NCI-H1436 treated with DMSO at 0.1 percent for 48 hours (cell line): ENCODE measurements around the gene DCDC2.
"Not testable (repeated sequence)": the region's sequence is repeated elsewhere in the genome, so short reads cannot be mapped to it uniquely, and the experiment has no call there.

ENCODE experiments used
- DNase-seq: peaks from one replicate; lab custom pipeline; 2025; lab: John Stamatoyannopoulos, UW

The DCDC2 gene

GRCh38 chr6:24327756-24328155 lies 30.1 kb downstream of the DCDC2 start:
- no peak for DNase-seq

GRCh38 chr6:24325978-24326377 lies 31.9 kb downstream of the DCDC2 start:
- no peak for DNase-seq

- no peak for DNase-seq
These were observed 33.2 kb downstream of the DCDC2 start for GRCh38 chr6:24324617-24325016.

- no peak for DNase-seq
These were observed 34.1 kb downstream of the DCDC2 start for GRCh38 chr6:24323632-24324337.

- no peak for DNase-seq
These were observed 34.9 kb downstream of the DCDC2 start for GRCh38 chr6:24322924-24323323.

GRCh38 chr6:24322446-24322845 lies 35.4 kb downstream of the DCDC2 start:
- DNase-seq, result not testable (repeated sequence)

GRCh38 chr6:24321538-24322162 lies 36.2 kb downstream of the DCDC2 start:
- DNase-seq, result no peak

- no peak for DNase-seq
These were observed 44.4 kb downstream of the DCDC2 start for GRCh38 chr6:24313251-24314141.

- not testable (repeated sequence) for DNase-seq
These were observed 46.1 kb downstream of the DCDC2 start for GRCh38 chr6:24311775-24312174.

GRCh38 chr6:24307881-24308280 lies 50.0 kb downstream of the DCDC2 start:
- no peak for DNase-seq

GRCh38 chr6:24306936-24307335 lies 50.9 kb downstream of the DCDC2 start:
- no peak for DNase-seq

- DNase-seq, result no peak
These were observed 51.8 kb downstream of the DCDC2 start for GRCh38 chr6:24306038-24306437.

GRCh38 chr6:24296944-24297343 lies 60.9 kb downstream of the DCDC2 start:
- DNase-seq, result no peak

GRCh38 chr6:24293852-24294251 lies 64.0 kb downstream of the DCDC2 start:
- DNase-seq, result not testable (repeated sequence)

GRCh38 chr6:24287239-24287638 lies 70.6 kb downstream of the DCDC2 start:
- DNase-seq, result no peak

GRCh38 chr6:24284006-24284405 lies 73.9 kb downstream of the DCDC2 start:
- DNase-seq, result no peak

GRCh38 chr6:24283043-24283985 lies 74.5 kb downstream of the DCDC2 start:
- DNase-seq, result peak; percentile 67

GRCh38 chr6:24274441-24275083 lies 83.3 kb downstream of the DCDC2 start:
- DNase-seq, result no peak

- no peak for DNase-seq
These were observed 84.6 kb downstream of the DCDC2 start for GRCh38 chr6:24273096-24273870.

- no peak for DNase-seq
These were observed 85.3 kb downstream of the DCDC2 start for GRCh38 chr6:24272553-24272952.
